Activated B cell treated with CpG ODN at 0.5 μM for 24 hours (primary cell): Measurements from ENCODE around the gene SELENOM. TPM values are rescaled to one million over a fixed set of nuclear protein-coding genes. Genes with fewer than 3 reads are reported as not detected.

Experiments
- ATAC-seq: fragments of 200-7000 bp; cut with Tn5 transposase; one replicate; pipeline ENCODE4 v1.10.0; 2021; ENCODE audit warnings: low read depth, mild to moderate bottlenecking, moderate library complexity
- CTCF ChIA-PET: fragments of 350-600 bp; sonication (Branson Sonifier 250); formaldehyde crosslinking; loops from one replicate; lab custom pipeline; 2021; ENCODE audit warnings: antibody characterized with exemption; lab: Charles Lee
- POLR2A ChIA-PET: fragments of 350-600 bp; sonication (Branson Sonifier 250); formaldehyde crosslinking; loops from one replicate; lab custom pipeline; 2021; ENCODE audit warnings: antibody characterized with exemption; lab: Charles Lee
- DNase-seq: peaks from one replicate; pipeline ENCODE4 v3.0.0; 2022
- H3K27ac Mint-ChIP-seq: one replicate; pipeline ENCODE4 v1.8.0; 2020; ENCODE audit warnings: mixed read lengths
- H3K27me3 Mint-ChIP-seq: one replicate; pipeline ENCODE4 v1.8.0; 2021; ENCODE audit warnings: mixed read lengths
- H3K36me3 Mint-ChIP-seq: one replicate; pipeline ENCODE4 v1.8.0; 2021; ENCODE audit warnings: low read depth, mixed read lengths
- H3K4me1 Mint-ChIP-seq: one replicate; pipeline ENCODE4 v1.8.0; 2021; ENCODE audit warnings: mixed read lengths
- H3K4me3 Mint-ChIP-seq: one replicate; pipeline ENCODE4 v1.8.0; 2020; ENCODE audit warnings: mild to moderate bottlenecking, mixed read lengths
- H3K9me3 Mint-ChIP-seq: one replicate; pipeline ENCODE4 v1.8.0; 2020; ENCODE audit warnings: mixed read lengths
- intact Hi-C: fragments of 100-400 bp; cut with micrococcal nuclease; formaldehyde crosslinking; loops from one replicate; pipeline ENCODE4 v1.15.1; 2024
- total RNA-seq: library from RNA; stranded (reverse); gene quantifications from 2 replicates; pipeline ENCODE4 v1.2.3, GENCODE V29; 2022
- TF ChIP-seq, protein P1 (sequence below): fragments of 200-600 bp; IDR thresholded peaks from one replicate; pipeline ENCODE4 v1.8.0; 2022; ENCODE audit warnings: antibody characterized with exemption, mild to moderate bottlenecking

Gene SELENOM
- total RNA-seq, 1 donor from 2014 or later = 9.0 TPM

DNA sequence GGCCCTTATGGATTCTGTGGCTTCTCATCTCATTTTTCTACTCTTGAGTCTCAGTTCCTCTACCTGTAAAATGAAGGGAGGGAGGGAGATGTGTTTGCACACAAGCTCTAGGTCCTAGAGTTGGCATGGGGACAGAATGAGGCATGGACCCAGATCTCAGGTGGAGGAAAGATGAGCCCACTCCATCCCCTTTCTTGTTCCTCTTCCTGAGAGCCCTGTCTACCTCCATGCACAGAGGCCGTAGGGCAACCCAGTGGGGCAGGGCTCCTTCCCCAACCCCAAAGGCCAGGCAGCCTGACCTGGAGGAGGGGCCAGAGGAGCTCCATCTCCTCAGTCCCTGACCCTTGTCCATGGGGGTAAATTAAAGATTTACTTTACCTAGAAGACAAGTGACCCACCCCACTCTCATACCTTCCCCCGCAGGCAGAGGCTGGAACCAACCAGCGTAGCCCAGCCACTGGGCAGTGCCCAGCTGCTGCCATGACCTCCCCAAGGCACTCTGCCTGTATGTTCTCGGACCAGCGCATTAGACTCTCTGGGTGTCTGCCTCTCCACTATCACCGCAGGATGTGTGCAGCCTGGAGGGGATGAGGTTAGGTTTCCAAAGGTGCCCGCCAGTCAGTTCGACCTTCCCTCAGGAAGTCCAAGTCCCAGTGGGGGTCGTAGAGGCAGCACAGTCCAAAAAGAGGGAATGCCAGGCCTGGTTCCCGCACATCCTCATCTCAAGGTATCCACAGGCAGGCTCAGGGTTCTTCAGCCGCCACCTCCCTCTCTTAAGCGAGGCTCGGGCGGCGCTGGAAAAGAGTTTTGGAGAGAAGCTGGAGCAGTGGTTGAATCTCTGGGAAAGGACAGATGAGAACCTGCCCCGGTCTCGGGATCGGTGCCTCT is 23.2 kb downstream of the SELENOM start:
- ChIA-PET CTCF (interaction anchor here (1.1 to 2.9 kb wide), 8 partner anchors 12 to 451 kb away, joined by 3 to 15 read pairs (median 8); partner anchors contain the start of genes SELENOM and TUG1), POLR2A (interaction anchor here (1.0 to 4.3 kb wide), 11 partner anchors 19 to 449 kb away, joined by 3 to 41 read pairs (median 5); partner anchors contain the start of genes MORC2, PATZ1, RNF185 and SLC35E4)
- Mint-ChIP-seq H3K9me3 (no peaks in the 10 kb centered on the region), H3K4me1 (peaks cover 44% of the 10 kb centered on the region), H3K4me3 (peak overlapping the region; percentile 86), H3K36me3 (no peaks in the 10 kb centered on the region), H3K27me3 (no peaks in the 10 kb centered on the region), H3K27ac (peak overlapping the region; percentile 76)
- ATAC-seq (no peak), DNase-seq (no peak)
- intact Hi-C loops = loop anchor here (1.0 to 10.0 kb wide), 11 partner anchors 23 to 817 kb away; partner anchors contain the start of genes DUSP18, LIMK2, MTFP1 and OSM
- TF ChIP-seq, protein P1, sequence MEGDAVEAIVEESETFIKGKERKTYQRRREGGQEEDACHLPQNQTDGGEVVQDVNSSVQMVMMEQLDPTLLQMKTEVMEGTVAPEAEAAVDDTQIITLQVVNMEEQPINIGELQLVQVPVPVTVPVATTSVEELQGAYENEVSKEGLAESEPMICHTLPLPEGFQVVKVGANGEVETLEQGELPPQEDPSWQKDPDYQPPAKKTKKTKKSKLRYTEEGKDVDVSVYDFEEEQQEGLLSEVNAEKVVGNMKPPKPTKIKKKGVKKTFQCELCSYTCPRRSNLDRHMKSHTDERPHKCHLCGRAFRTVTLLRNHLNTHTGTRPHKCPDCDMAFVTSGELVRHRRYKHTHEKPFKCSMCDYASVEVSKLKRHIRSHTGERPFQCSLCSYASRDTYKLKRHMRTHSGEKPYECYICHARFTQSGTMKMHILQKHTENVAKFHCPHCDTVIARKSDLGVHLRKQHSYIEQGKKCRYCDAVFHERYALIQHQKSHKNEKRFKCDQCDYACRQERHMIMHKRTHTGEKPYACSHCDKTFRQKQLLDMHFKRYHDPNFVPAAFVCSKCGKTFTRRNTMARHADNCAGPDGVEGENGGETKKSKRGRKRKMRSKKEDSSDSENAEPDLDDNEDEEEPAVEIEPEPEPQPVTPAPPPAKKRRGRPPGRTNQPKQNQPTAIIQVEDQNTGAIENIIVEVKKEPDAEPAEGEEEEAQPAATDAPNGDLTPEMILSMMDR = no peak

DNA sequence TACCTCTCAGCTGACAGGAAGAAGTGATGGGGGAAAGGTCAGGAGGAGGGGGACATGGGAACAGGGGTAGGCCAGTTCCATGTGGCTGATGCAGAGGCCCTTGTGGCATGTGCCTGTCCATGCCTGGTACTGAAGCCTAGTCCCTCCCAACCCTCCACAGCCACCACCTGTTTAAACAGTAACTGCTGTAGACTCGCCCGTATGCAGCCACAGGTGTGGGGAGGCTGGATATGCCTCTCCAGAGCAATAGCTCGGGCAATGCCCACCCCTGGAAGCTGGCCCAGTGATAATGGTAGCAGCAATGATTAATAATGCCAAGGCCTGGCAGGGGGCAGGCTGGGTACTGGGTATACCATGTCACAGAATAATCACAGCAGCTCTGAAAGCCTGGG is 24.0 kb downstream of the SELENOM start:
- no peaks in the 10 kb centered on the region for H3K27me3 Mint-ChIP-seq
- no peaks in the 10 kb centered on the region for H3K9me3 Mint-ChIP-seq
- peak overlapping the region; percentile 86 for H3K4me3 Mint-ChIP-seq
- intact Hi-C loops = loop anchor here (5.0 to 10.0 kb wide), 5 partner anchors 411 to 816 kb away; partner anchors contain the start of genes DUSP18, MTFP1, OSM and PES1
- H3K36me3 Mint-ChIP-seq = no peaks in the 10 kb centered on the region
- H3K27ac Mint-ChIP-seq = no peak overlapping the region
- TF ChIP-seq, protein P1 = no peak
- CTCF ChIA-PET = no interaction called here
- POLR2A ChIA-PET = interaction anchor here (0.8 to 4.3 kb wide), 6 partner anchors 22 to 448 kb away, joined by 3 to 41 read pairs (median 12); partner anchors contain the start of genes MORC2, RNF185, SLC35E4 and TUG1
- no peak for ATAC-seq
- DNase-seq = no peak
- peaks cover 36% of the 10 kb centered on the region for H3K4me1 Mint-ChIP-seq

DNA sequence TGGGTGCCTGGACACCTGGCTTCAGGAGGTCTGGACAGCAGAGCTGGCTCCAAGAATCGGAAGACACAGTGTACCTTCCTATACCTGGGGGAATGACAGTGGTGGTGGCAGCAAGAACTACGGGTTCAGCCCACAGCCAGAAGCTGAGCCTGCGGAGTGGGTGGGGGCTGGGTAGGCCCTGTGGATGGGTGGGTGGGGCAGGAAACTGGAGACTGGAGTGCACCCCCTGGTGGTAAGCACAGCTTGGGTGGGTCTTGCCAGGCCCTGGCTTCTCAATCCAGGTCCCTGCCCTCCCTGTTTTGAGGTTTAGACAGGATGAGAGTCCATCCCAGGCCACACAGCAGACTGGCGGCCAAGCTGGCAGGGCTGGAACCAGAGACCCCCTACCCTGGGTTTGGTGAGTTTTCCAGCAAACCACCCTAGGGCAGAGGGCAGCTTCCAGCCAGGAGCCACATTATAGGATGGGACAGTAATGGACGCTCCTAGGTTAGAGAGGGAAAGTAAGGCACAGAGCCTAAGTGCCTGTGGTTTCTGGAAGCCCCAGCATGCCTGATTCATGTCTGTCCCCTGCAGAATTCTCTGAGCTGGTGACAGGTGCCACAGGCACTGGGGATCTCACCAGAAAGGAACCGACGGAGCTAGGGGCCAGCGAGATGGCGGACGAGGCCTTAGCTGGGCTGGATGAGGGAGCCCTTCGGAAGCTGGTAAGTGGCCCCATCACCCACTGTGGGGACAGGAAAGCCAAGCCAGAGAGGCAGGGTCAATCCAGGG is 24.6 kb downstream of the SELENOM start:
- TF ChIP-seq, protein P1 = no peak
- DNase-seq (no peak), ATAC-seq (no peak)
- Mint-ChIP-seq H3K4me3 (peak overlapping the region; percentile 32), H3K9me3 (no peaks in the 10 kb centered on the region), H3K27me3 (no peaks in the 10 kb centered on the region), H3K36me3 (no peaks in the 10 kb centered on the region), H3K27ac (no peak overlapping the region), H3K4me1 (peaks cover 36% of the 10 kb centered on the region)
- ChIA-PET POLR2A (interaction anchor here (0.6 to 4.3 kb wide), 5 partner anchors 22 to 627 kb away, joined by 3 to 41 read pairs (median 5); partner anchors contain the start of genes MORC2, RNF185 and TUG1), CTCF (no interaction called here)
- intact Hi-C loops = loop anchor here (5.0 to 10.0 kb wide), 5 partner anchors 412 to 815 kb away; partner anchors contain the start of genes DUSP18, MTFP1, OSM and PES1

DNA sequence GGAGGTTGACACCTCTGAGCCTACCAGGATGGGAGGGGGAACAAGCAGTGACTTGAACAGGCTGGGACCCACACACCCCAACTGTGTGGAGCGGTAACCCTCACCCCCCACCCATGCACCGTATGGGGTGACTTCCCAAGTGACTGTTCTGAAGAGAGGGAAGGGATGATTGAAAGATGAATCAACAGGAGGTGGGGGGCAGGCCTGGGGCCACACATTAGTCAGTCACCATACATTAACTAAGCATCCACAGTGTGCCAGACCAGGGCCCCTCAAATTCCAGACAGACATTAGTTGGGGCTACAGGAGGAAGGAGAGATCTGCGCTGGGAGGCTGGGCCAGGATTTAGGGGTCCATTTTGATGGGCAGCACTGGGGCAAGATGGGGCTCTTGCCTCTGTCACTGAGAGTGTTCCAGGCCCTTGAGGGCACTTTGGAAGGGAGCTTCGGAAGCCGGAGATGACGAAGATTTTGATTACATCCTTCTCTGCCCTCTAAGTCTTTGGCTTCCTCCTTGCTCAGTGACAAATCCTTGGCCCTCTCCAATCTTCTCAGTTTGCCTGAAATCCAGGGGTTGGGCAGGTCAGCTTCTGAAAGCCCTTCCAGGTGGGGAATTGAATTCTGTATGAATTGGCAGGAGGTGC is 25.3 kb downstream of the SELENOM start:
- DNase-seq (no peak), ATAC-seq (no peak)
- intact Hi-C loops = loop anchor here (5.0 to 10.0 kb wide), 5 partner anchors 413 to 815 kb away; partner anchors contain the start of genes DUSP18, MTFP1, OSM and PES1
- no peaks in the 10 kb centered on the region for H3K27me3 Mint-ChIP-seq
- ChIA-PET POLR2A (interaction anchor here (0.6 to 4.3 kb wide), 3 partner anchors 23 to 628 kb away, joined by 5 to 41 read pairs (median 5); partner anchors contain the start of genes MORC2 and TUG1), CTCF (interaction anchor here (1.2 kb wide), 1 partner anchor 448 kb away, joined by 3 read pairs; no protein-coding TSS in a partner anchor)
- peak overlapping the region; percentile 32 for H3K4me3 Mint-ChIP-seq
- no peaks in the 10 kb centered on the region for H3K36me3 Mint-ChIP-seq
- no peak overlapping the region for H3K27ac Mint-ChIP-seq
- TF ChIP-seq, protein P1 = no peak
- H3K4me1 Mint-ChIP-seq = peaks cover 36% of the 10 kb centered on the region
- H3K9me3 Mint-ChIP-seq = no peaks in the 10 kb centered on the region
